ENCODE data around the gene BACH2.

GRCh38 chr6:90319044-90319443, 22.4 kb upstream of the BACH2 start:
- TF ChIP-seq CTCF (IDR thresholded peaks at IDR 0.05) (no peak), POLR2A (IDR thresholded peaks at IDR 0.05) (no peak), EP300 (IDR thresholded peaks at IDR 0.05) (no peak)

Measured in stomach (tissue), 4 donors.